HepG2 (cell line): Measurements from ENCODE around the gene SIRT7. TPM values are rescaled to one million over a fixed set of nuclear protein-coding genes. Genes with fewer than 3 reads are reported as not detected.

Experiments used
- BRCA1 ChIP-seq: sonication (generic); formaldehyde crosslinking; IDR thresholded peaks from 2 replicates; pipeline ENCODE4 v1.4.0; 2020; ENCODE audit warnings: missing genetic modification reagents
- CAMTA2 ChIP-seq: sonication (generic); formaldehyde crosslinking; IDR thresholded peaks from 2 replicates; pipeline ENCODE4 v1.4.0; 2020; ENCODE audit warnings: mild to moderate bottlenecking, missing genetic modification reagents, borderline replicate concordance
- FOXC1 ChIP-seq: sonication (generic); formaldehyde crosslinking; IDR thresholded peaks from 2 replicates; pipeline ENCODE4 v1.8.0; 2022; ENCODE audit warnings: mild to moderate bottlenecking, missing genetic modification reagents, borderline replicate concordance
- HNRNPLL ChIP-seq: fragments of 200-400 bp; formaldehyde crosslinking; IDR thresholded peaks from 2 replicates; pipeline ENCODE4 v1.6.1; 2017; ENCODE audit warnings: mild to moderate bottlenecking, low read depth, low read length; ENCODE audit not compliant: poor library complexity, severe bottlenecking
- KMT2A ChIP-seq: sonication (generic); formaldehyde crosslinking; IDR thresholded peaks from 2 replicates; pipeline ENCODE4 v1.4.0; 2020; ENCODE audit warnings: missing genetic modification reagents
- NFE2L2 ChIP-seq: fragments of 150-350 bp; IDR thresholded peaks from 2 replicates; pipeline ENCODE4 v1.6.1; 2014; ENCODE audit warnings: low read length
- POLR2A ChIP-seq, 2 experiments: IDR thresholded peaks; 2 replicates each; pipeline ENCODE4 v1.6.1; 2011; ENCODE audit warnings: low read depth in 2 of 2, low read length in 2 of 2, mild to moderate bottlenecking in 1 of 2, moderate library complexity in 1 of 2; ENCODE audit not compliant: insufficient read depth in 1 of 2
- RARG ChIP-seq: sonication (generic); formaldehyde crosslinking; IDR thresholded peaks from 2 replicates; pipeline ENCODE4 v1.4.0; 2020; ENCODE audit warnings: low read depth, mild to moderate bottlenecking, missing genetic modification reagents
- TFE3 ChIP-seq: IDR thresholded peaks from 2 replicates; pipeline ENCODE4 v1.6.1; 2016
- ZNF275 ChIP-seq: sonication (generic); formaldehyde crosslinking; IDR thresholded peaks from 2 replicates; pipeline ENCODE4 v1.8.0; 2022; ENCODE audit warnings: missing genetic modification reagents, mild to moderate bottlenecking, inconsistent platforms, borderline replicate concordance
- polyA plus RNA-seq, 8 experiments: library from polyadenylated mRNA; depleted of rRNA in 3 of 8; stranded (reverse) in 7 of 8; unstranded in 1 of 8; fragments of >200 nt; fragmentation: Illumina TruSeq in 4 of 8; extraction: Trizol in 4 of 8; gene quantifications; 2 replicates each; pipeline versions ENCODE4 v1.2.1 to v1.2.3, GENCODE V29; 2011 to 2016; ENCODE audit warnings: low read depth in 4 of 8, missing spikeins in 1 of 8, mixed read lengths in 1 of 8; ENCODE audit not compliant: insufficient read depth in 1 of 8
- total RNA-seq, 5 experiments: library from RNA; depleted of rRNA; stranded (reverse); fragments of >200 nt; fragmentation: Illumina TruSeq; extraction: Trizol; gene quantifications; 2 replicates each; pipeline ENCODE4 v1.2.3, GENCODE V29; 2016; ENCODE audit warnings: low read depth in 1 of 5
- TF ChIP-seq, protein P1 (sequence below): sonication (generic); formaldehyde crosslinking; IDR thresholded peaks from 2 replicates; pipeline ENCODE4 v1.5.1; 2020; ENCODE audit warnings: missing genetic modification reagents, mild to moderate bottlenecking, borderline replicate concordance
- TF ChIP-seq, protein P2 (sequence below): sonication (generic); formaldehyde crosslinking; conservative IDR thresholded peaks from 2 replicates; pipeline ENCODE4 v1.5.0; 2020; ENCODE audit warnings: missing genetic modification reagents
- TF ChIP-seq, protein P3 (sequence below): sonication (generic); formaldehyde crosslinking; IDR thresholded peaks from 2 replicates; pipeline ENCODE4 v1.4.0; 2020; ENCODE audit warnings: mild to moderate bottlenecking, missing genetic modification reagents
- TF ChIP-seq, protein P4 (sequence below), 2 experiments: IDR thresholded peaks; 2 replicates each; pipeline ENCODE4 v1.6.1; 2011 to 2012; ENCODE audit warnings: low read length in 2 of 2, borderline replicate concordance in 1 of 2, low read depth in 1 of 2, mild to moderate bottlenecking in 1 of 2, moderate library complexity in 1 of 2

Gene SIRT7
- total and polyA plus RNA-seq, 2 of the 13 experiments (the other 11 are each of a cell fraction or from before 2014, with no cell fraction given): 8.3 to 24.8 TPM

- TF ChIP-seq, protein P1, sequence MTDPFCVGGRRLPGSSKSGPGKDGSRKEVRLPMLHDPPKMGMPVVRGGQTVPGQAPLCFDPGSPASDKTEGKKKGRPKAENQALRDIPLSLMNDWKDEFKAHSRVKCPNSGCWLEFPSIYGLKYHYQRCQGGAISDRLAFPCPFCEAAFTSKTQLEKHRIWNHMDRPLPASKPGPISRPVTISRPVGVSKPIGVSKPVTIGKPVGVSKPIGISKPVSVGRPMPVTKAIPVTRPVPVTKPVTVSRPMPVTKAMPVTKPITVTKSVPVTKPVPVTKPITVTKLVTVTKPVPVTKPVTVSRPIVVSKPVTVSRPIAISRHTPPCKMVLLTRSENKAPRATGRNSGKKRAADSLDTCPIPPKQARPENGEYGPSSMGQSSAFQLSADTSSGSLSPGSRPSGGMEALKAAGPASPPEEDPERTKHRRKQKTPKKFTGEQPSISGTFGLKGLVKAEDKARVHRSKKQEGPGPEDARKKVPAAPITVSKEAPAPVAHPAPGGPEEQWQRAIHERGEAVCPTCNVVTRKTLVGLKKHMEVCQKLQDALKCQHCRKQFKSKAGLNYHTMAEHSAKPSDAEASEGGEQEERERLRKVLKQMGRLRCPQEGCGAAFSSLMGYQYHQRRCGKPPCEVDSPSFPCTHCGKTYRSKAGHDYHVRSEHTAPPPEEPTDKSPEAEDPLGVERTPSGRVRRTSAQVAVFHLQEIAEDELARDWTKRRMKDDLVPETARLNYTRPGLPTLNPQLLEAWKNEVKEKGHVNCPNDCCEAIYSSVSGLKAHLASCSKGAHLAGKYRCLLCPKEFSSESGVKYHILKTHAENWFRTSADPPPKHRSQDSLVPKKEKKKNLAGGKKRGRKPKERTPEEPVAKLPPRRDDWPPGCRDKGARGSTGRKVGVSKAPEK (CRISPR knock-in tag): no peak
- no peak for TF ChIP-seq NFE2L2
- no peak for TF ChIP-seq ZNF275
- TF ChIP-seq, protein P2, sequence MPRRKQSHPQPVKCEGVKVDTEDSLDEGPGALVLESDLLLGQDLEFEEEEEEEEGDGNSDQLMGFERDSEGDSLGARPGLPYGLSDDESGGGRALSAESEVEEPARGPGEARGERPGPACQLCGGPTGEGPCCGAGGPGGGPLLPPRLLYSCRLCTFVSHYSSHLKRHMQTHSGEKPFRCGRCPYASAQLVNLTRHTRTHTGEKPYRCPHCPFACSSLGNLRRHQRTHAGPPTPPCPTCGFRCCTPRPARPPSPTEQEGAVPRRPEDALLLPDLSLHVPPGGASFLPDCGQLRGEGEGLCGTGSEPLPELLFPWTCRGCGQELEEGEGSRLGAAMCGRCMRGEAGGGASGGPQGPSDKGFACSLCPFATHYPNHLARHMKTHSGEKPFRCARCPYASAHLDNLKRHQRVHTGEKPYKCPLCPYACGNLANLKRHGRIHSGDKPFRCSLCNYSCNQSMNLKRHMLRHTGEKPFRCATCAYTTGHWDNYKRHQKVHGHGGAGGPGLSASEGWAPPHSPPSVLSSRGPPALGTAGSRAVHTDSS: no peak
- TF ChIP-seq, protein P3, sequence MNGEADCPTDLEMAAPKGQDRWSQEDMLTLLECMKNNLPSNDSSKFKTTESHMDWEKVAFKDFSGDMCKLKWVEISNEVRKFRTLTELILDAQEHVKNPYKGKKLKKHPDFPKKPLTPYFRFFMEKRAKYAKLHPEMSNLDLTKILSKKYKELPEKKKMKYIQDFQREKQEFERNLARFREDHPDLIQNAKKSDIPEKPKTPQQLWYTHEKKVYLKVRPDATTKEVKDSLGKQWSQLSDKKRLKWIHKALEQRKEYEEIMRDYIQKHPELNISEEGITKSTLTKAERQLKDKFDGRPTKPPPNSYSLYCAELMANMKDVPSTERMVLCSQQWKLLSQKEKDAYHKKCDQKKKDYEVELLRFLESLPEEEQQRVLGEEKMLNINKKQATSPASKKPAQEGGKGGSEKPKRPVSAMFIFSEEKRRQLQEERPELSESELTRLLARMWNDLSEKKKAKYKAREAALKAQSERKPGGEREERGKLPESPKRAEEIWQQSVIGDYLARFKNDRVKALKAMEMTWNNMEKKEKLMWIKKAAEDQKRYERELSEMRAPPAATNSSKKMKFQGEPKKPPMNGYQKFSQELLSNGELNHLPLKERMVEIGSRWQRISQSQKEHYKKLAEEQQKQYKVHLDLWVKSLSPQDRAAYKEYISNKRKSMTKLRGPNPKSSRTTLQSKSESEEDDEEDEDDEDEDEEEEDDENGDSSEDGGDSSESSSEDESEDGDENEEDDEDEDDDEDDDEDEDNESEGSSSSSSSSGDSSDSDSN: 0 out of 2 replicates have a peak, but pooled peaks have one; percentile 19
- TF ChIP-seq FOXC1: peak; percentile 50; the same call in 1 of the 2 replicates
- TF ChIP-seq BRCA1 (CRISPR knock-in tag): no peak
- peak in 1 of 2 experiments; percentile 54; a peak in 2 of 4 replicates for TF ChIP-seq POLR2A (IDR thresholded peaks at IDR 0.05; ENCODE audit: insufficient read depth in 1 of 2, low read depth in 2 of 2, low read length in 2 of 2)
- TF ChIP-seq TFE3: peak; percentile 18; the same call in 1 of the 2 replicates
- no peak for TF ChIP-seq RARG (CRISPR knock-in tag)
- TF ChIP-seq, protein P4, sequence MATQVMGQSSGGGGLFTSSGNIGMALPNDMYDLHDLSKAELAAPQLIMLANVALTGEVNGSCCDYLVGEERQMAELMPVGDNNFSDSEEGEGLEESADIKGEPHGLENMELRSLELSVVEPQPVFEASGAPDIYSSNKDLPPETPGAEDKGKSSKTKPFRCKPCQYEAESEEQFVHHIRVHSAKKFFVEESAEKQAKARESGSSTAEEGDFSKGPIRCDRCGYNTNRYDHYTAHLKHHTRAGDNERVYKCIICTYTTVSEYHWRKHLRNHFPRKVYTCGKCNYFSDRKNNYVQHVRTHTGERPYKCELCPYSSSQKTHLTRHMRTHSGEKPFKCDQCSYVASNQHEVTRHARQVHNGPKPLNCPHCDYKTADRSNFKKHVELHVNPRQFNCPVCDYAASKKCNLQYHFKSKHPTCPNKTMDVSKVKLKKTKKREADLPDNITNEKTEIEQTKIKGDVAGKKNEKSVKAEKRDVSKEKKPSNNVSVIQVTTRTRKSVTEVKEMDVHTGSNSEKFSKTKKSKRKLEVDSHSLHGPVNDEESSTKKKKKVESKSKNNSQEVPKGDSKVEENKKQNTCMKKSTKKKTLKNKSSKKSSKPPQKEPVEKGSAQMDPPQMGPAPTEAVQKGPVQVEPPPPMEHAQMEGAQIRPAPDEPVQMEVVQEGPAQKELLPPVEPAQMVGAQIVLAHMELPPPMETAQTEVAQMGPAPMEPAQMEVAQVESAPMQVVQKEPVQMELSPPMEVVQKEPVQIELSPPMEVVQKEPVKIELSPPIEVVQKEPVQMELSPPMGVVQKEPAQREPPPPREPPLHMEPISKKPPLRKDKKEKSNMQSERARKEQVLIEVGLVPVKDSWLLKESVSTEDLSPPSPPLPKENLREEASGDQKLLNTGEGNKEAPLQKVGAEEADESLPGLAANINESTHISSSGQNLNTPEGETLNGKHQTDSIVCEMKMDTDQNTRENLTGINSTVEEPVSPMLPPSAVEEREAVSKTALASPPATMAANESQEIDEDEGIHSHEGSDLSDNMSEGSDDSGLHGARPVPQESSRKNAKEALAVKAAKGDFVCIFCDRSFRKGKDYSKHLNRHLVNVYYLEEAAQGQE (IDR thresholded peaks at IDR 0.05; ENCODE audit: borderline replicate concordance in 1 of 2, low read depth in 1 of 2, low read length in 2 of 2): no peak
- no peak for TF ChIP-seq CAMTA2
- no peak for TF ChIP-seq KMT2A (CRISPR knock-in tag)
- TF ChIP-seq HNRNPLL: peak; percentile 4
Measured at GRCh38 chr17:81901167-81902022, 16.6 kb downstream of the SIRT7 start (continued).
